ENCODE results near the gene WFIKKN1. TPM values are rescaled to one million over a fixed set of nuclear protein-coding genes. Genes with fewer than 3 reads are reported as not detected.

Gene WFIKKN1
- total RNA-seq, 1 experiment from 2014 or later, result 0.47 TPM

DNA sequence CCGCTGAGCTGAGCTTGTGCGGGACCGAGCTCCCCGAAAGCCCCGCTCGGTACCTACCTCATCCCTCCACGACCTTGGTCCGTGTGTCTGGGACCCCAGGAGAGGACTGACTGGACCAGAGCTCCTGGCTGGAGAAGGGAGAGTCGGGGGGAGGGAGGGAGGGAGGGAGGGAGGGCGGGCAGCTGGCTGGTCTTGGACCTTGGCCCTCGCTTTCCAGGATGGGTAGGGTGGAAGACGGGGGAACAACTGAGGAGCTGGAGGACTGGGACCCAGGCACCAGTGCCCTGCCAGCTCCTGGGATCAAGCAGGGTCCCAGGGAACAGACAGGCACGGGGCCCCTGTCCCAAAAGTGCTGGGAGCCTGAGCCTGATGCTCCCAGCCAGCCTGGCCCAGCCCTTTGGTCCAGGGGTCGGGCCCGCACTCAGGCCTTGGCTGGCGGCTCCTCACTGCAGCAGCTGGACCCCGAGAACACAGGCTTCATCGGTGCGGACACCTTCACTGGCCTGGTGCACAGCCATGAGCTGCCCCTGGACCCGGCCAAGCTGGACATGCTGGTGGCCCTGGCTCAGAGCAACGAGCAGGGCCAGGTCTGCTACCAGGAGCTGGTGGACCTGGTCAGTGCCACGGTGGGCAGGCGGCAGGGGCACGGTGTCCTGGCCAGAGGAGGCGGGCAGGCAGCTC is 45.2 kb downstream of the WFIKKN1 start:
- H3K79me2 ChIP-seq (ENCODE audit: insufficient read depth, low read length), result peaks cover 5% of the 10 kb centered on the region
- ATAC-seq (no peak), DNase-seq (ENCODE audit: low read depth, low spot score) (no peak)
- H3K9ac ChIP-seq (ENCODE audit: low read length), result no peak overlapping the region
- H3K4me2 ChIP-seq (ENCODE audit: low read length), result no peak overlapping the region
- H3K9me2 ChIP-seq (ENCODE audit: insufficient read depth), result no peaks in the 10 kb centered on the region
- H3K4me3 ChIP-seq (replicated peaks in 1 of 2; ENCODE audit: low read depth in 1 of 2, low read length in 2 of 2), result no peak overlapping the region
- H3K36me3 ChIP-seq (ENCODE audit: control insufficient read depth in 1 of 2, insufficient read depth in 2 of 2, low read length in 2 of 2), result peaks cover 0 to 5% of the 10 kb centered on the region in 2 experiments; a peak in 2 of 4 replicates
- H3K27ac ChIP-seq (ENCODE audit: low read depth, low read length), result no peak overlapping the region
- H3K27me3 ChIP-seq (ENCODE audit: insufficient read depth, low read length), result no peaks in the 10 kb centered on the region
- ChIA-PET CTCF (no interaction called here), POLR2A (no interaction called here), RAD21 (ENCODE audit: low non-redundant PET in 1 of 2, low total read pairs in 2 of 2, uncharacterized antibody in 2 of 2, unreplicated experiment in 2 of 2) (no interaction called here)
- no peak overlapping the region for H2AFZ ChIP-seq (ENCODE audit: low read depth, low read length, poor library complexity, severe bottlenecking)
- peaks cover 0 to 12% of the 10 kb centered on the region in 2 experiments; a peak in 2 of 4 replicates for H3K4me1 ChIP-seq (ENCODE audit: control insufficient read depth in 1 of 2, insufficient read depth in 2 of 2, low read length in 2 of 2)
- no peaks in the 10 kb centered on the region for H4K20me1 ChIP-seq (ENCODE audit: insufficient read depth)
- no TSS peak for BruUV-seq (replicated peaks)
- TF ChIP-seq POLR2A (IDR thresholded peaks at IDR 0.05; ENCODE audit: borderline replicate concordance, extremely low read depth, insufficient read depth, insufficient read length) (no peak), ATF3 (IDR thresholded peaks at IDR 0.05) (no peak), TCF7L2 (IDR thresholded peaks at IDR 0.05; ENCODE audit: borderline replicate concordance, extremely low read depth, insufficient read depth, insufficient read length) (no peak), REST (IDR thresholded peaks at IDR 0.05; ENCODE audit: low read depth) (no peak), ZNF274 (IDR thresholded peaks at IDR 0.05; ENCODE audit: low read depth, low read length) (no peak), CBX3 (IDR thresholded peaks at IDR 0.05; ENCODE audit: low read depth) (no peak), YY1 (IDR thresholded peaks at IDR 0.05; ENCODE audit: extremely low read depth, insufficient replicate concordance, low read depth, low read length) (no peak), JUND (IDR thresholded peaks at IDR 0.05) (no peak), SIN3A (IDR thresholded peaks at IDR 0.05; ENCODE audit: low read depth) (no peak), EZH2phosphoT487 (IDR thresholded peaks at IDR 0.05; ENCODE audit: borderline replicate concordance) (no peak), CEBPB (IDR thresholded peaks at IDR 0.05; ENCODE audit: low read depth) (no peak), EZH2 (IDR thresholded peaks at IDR 0.05) (no peak), RAD21 (IDR thresholded peaks at IDR 0.05; ENCODE audit: low read depth) (no peak), ELF1 (IDR thresholded peaks at IDR 0.05; ENCODE audit: borderline replicate concordance, low read depth) (no peak)
- TF ChIP-seq, protein P1, sequence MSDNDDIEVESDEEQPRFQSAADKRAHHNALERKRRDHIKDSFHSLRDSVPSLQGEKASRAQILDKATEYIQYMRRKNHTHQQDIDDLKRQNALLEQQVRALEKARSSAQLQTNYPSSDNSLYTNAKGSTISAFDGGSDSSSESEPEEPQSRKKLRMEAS (IDR thresholded peaks at IDR 0.05), result no peak
- intact Hi-C loops (cut with micrococcal nuclease), result no loop called here
- no peaks in the 10 kb centered on the region for H3K9me3 ChIP-seq (ENCODE audit: control insufficient read depth in 1 of 2, insufficient read depth in 1 of 2, low read depth in 1 of 2, low read length in 2 of 2)
